ENCODE data around the gene C6orf118. TPM values are rescaled to one million over a fixed set of nuclear protein-coding genes. Genes with fewer than 3 reads are reported as not detected.

C6orf118 gene
- total and polyA plus RNA-seq, 2 of the 8 experiments (the other 6 are each of a cell fraction or from before 2014, with no cell fraction given): 0.35 to 0.58 TPM

- H3K56ac ChIP-seq (replicated peaks; ENCODE audit: insufficient read length, low read depth, low read length): no peak overlapping the region
- H3K23me2 ChIP-seq (ENCODE audit: low read depth, low read length): no peaks in the 10 kb centered on the region
- H3K27me3 ChIP-seq (replicated peaks in 1 of 4; ENCODE audit: control insufficient read depth in 3 of 4, extremely low read depth in 1 of 4, insufficient read depth in 3 of 4, low read length in 3 of 4): no peaks in the 10 kb centered on the region
- no peak overlapping the region for H2BK20ac ChIP-seq (ENCODE audit: low read length)
- H4K20me1 ChIP-seq (replicated peaks in 1 of 2; ENCODE audit: control insufficient read depth in 1 of 2, insufficient read depth in 2 of 2, low read length in 2 of 2): no peaks in the 10 kb centered on the region
- H3K4me1 ChIP-seq (replicated peaks in 1 of 4; ENCODE audit: control insufficient read depth in 3 of 4, insufficient read depth in 4 of 4, low read length in 3 of 4): peaks cover 0 to 7% (median 4%) of the 10 kb centered on the region in 4 experiments; a peak in 3 of 7 replicates
- no peak overlapping the region for H2BK15ac ChIP-seq (ENCODE audit: low read length)
- peak; percentile 13 to 52 for DNase-seq (ENCODE audit: low read depth in 1 of 2, low spot score in 2 of 2)
- H3K9ac ChIP-seq (replicated peaks in 1 of 4; ENCODE audit: extremely low read depth in 1 of 4, low read depth in 3 of 4, low read length in 3 of 4): no peak overlapping the region
- H3K4me3 ChIP-seq (ENCODE audit: extremely low read depth in 1 of 4, insufficient read depth in 2 of 4, low read depth in 3 of 4, low read length in 4 of 4): no peak overlapping the region
- no peaks in the 10 kb centered on the region for H3K79me2 ChIP-seq (ENCODE audit: control insufficient read depth in 1 of 2, insufficient read depth in 2 of 2, low read length in 2 of 2)
- H2BK12ac ChIP-seq (ENCODE audit: low read depth, low read length): no peak overlapping the region
- H2AFZ ChIP-seq (ENCODE audit: low read length): peak overlapping the region; percentile 78
- H2AK5ac ChIP-seq (ENCODE audit: low read depth, low read length): no peak overlapping the region
- FAIRE-seq: no peak
- H2BK5ac ChIP-seq (ENCODE audit: low read depth, low read length): no peak overlapping the region
- H3K23ac ChIP-seq (ENCODE audit: insufficient read length): no peak overlapping the region
- no peak overlapping the region for H3K4ac ChIP-seq (replicated peaks; ENCODE audit: insufficient read length, low read depth, low read length)
- POLR2A ChIA-PET (ENCODE audit: partially characterized antibody): no interaction called here
- H3K14ac ChIP-seq (ENCODE audit: insufficient read length): no peak overlapping the region
- no peak overlapping the region for H4K5ac ChIP-seq (ENCODE audit: insufficient read length, low read depth, low read length)
- H3K18ac ChIP-seq (ENCODE audit: extremely low read depth, low read length): no peak overlapping the region
- no peaks in the 10 kb centered on the region for H3K9me3 ChIP-seq (ENCODE audit: insufficient read depth in 2 of 2, low read depth in 1 of 2, low read length in 1 of 2)
- H2BK120ac ChIP-seq (replicated peaks; ENCODE audit: low read depth, low read length): no peak overlapping the region
- no peak overlapping the region for H3K27ac ChIP-seq (ENCODE audit: low read depth, low read length)
- WGBS, 2 experiments (ENCODE audit: extremely low coverage in 1 of 2, insufficient coverage in 1 of 2, insufficient read length in 1 of 2, insufficient replicate concordance in 2 of 2, low coverage in 1 of 2, low lambda C conversion rate in 2 of 2, missing lambda C conversion rate in 1 of 2): 66% methylated on average over 12 of the region's 12 CpGs; no CpG with 5 or more reads in 1 of the 2 experiments
- H3K79me1 ChIP-seq (ENCODE audit: low read depth, low read length): no peaks in the 10 kb centered on the region
- H3K4me2 ChIP-seq (ENCODE audit: insufficient read depth in 1 of 2, low read depth in 2 of 2, low read length in 2 of 2): 0 out of 4 replicates have a peak overlapping the region, but pooled peaks have one; percentile 13 to 28
- no peaks in the 10 kb centered on the region for H3K36me3 ChIP-seq (ENCODE audit: control insufficient read depth in 2 of 4, insufficient read depth in 4 of 4, low read length in 3 of 4)
- H4K8ac ChIP-seq (ENCODE audit: extremely low read depth, insufficient read depth, low read length): no peak overlapping the region; the same call in 1 of the 2 replicates
- no peak overlapping the region for H4K91ac ChIP-seq (replicated peaks; ENCODE audit: insufficient read length, low read length)
- TF ChIP-seq TCF12 (IDR thresholded peaks at IDR 0.05; ENCODE audit: low read depth, low read length): 0 out of 2 replicates have a peak, but pooled peaks have one; percentile 7
- no peak for TF ChIP-seq FOSL1 (IDR thresholded peaks at IDR 0.05; ENCODE audit: insufficient read depth, low read depth, low read length)
- no peak for TF ChIP-seq RXRA (IDR thresholded peaks at IDR 0.05; ENCODE audit: insufficient read depth, low read depth, low read length)
- TF ChIP-seq SIN3A (conservative IDR thresholded peaks at IDR 0.05 in 1 of 2, IDR thresholded peaks at IDR 0.05 in 1 of 2; ENCODE audit: low read depth in 1 of 2, low read length in 2 of 2): no peak
- CTCF ChIA-PET (ENCODE audit: partially characterized antibody): interaction anchor here (0.5 to 6.3 kb wide), 8 partner anchors 9 to 723 kb away, joined by 3 to 52 read pairs (median 3); no protein-coding TSS in a partner anchor
Measured at GRCh38 chr6:165244524-165245247, 64.7 kb downstream of the C6orf118 start.
